NCI-H1048 (cell line): ENCODE measurements around the gene HPSE2.

ENCODE experiments used
- DNase-seq: peaks from one replicate; lab custom pipeline; 2025; lab: John Stamatoyannopoulos, UW

Gene HPSE2

GRCh38 chr10:98613446-98613845 lies 622.2 kb downstream of the HPSE2 start:
- no peak for DNase-seq

- no peak for DNase-seq
Observed at GRCh38 chr10:98611436-98611835, 624.2 kb downstream of the HPSE2 start.

- no peak for DNase-seq
Observed at GRCh38 chr10:98610836-98611235, 624.8 kb downstream of the HPSE2 start.

- DNase-seq = no peak
Observed at GRCh38 chr10:98610301-98610700, 625.4 kb downstream of the HPSE2 start.

- no peak for DNase-seq
Observed at GRCh38 chr10:98609265-98609664, 626.4 kb downstream of the HPSE2 start.

- DNase-seq = no peak
Observed at GRCh38 chr10:98608411-98608810, 627.2 kb downstream of the HPSE2 start.

- no peak for DNase-seq
Observed at GRCh38 chr10:98602224-98602623, 633.4 kb downstream of the HPSE2 start.

- no peak for DNase-seq
Observed at GRCh38 chr10:98599032-98599610, 636.5 kb downstream of the HPSE2 start.

GRCh38 chr10:98596404-98596803 lies 639.2 kb downstream of the HPSE2 start:
- no peak for DNase-seq

- no peak for DNase-seq
Observed at GRCh38 chr10:98589691-98590090, 646.0 kb downstream of the HPSE2 start.

- DNase-seq = no peak
Observed at GRCh38 chr10:98589007-98589406, 646.6 kb downstream of the HPSE2 start.

- DNase-seq = no peak
Observed at GRCh38 chr10:98587156-98587837, 648.4 kb downstream of the HPSE2 start.

- no peak for DNase-seq
Observed at GRCh38 chr10:98586096-98586495, 649.6 kb downstream of the HPSE2 start.

- DNase-seq = no peak
Observed at GRCh38 chr10:98582363-98582762, 653.3 kb downstream of the HPSE2 start.

- DNase-seq = no peak
Observed at GRCh38 chr10:98577578-98577977, 658.1 kb downstream of the HPSE2 start.

- DNase-seq = no peak
Observed at GRCh38 chr10:98577168-98577567, 658.5 kb downstream of the HPSE2 start.

- DNase-seq = no peak
Observed at GRCh38 chr10:98576096-98576495, 659.6 kb downstream of the HPSE2 start.

- DNase-seq = no peak
Observed at GRCh38 chr10:98572594-98572993, 663.1 kb downstream of the HPSE2 start.

GRCh38 chr10:98570834-98571233 lies 664.8 kb downstream of the HPSE2 start:
- no peak for DNase-seq

GRCh38 chr10:98569853-98570252 lies 665.8 kb downstream of the HPSE2 start:
- no peak for DNase-seq

GRCh38 chr10:98568551-98568950 lies 667.1 kb downstream of the HPSE2 start:
- DNase-seq = no peak

GRCh38 chr10:98567391-98568133 lies 668.1 kb downstream of the HPSE2 start:
- DNase-seq = no peak

- DNase-seq = no peak
Observed at GRCh38 chr10:98563811-98564210, 671.8 kb downstream of the HPSE2 start.
